Esophagus muscularis mucosa (tissue), 4 donors: ENCODE measurements around the gene TUBGCP2. TPM values are rescaled to one million over a fixed set of nuclear protein-coding genes. Genes with fewer than 3 reads are reported as not detected.

ENCODE experiments used
- DNase-seq: peaks from one replicate; pipeline ENCODE4 v3.0.0-alpha.2; 2017; ENCODE audit errors: extremely low spot score
- H3K27ac ChIP-seq, 4 donors: fragments of 200-600 bp; sonication (generic); replicated peaks in 1 of 4; 1 replicate in 3 of 4; 2 replicates in 1 of 4; pipeline ENCODE4 v1.5.1; 2016 to 2019; ENCODE audit warnings: mild to moderate bottlenecking in 1 of 4
- H3K27me3 ChIP-seq, 4 donors: fragments of 200-600 bp; sonication (generic); one replicate each; pipeline versions ENCODE4 v1.5.1 to v1.6.0; 2016 to 2019
- H3K36me3 ChIP-seq, 4 donors: fragments of 200-600 bp; sonication (generic); one replicate each; pipeline ENCODE4 v1.5.1; 2016 to 2019
- H3K4me1 ChIP-seq, 4 donors: fragments of 200-600 bp; sonication (generic); one replicate each; pipeline ENCODE4 v1.5.1; 2016 to 2019
- H3K4me3 ChIP-seq, 4 donors: fragments of 200-600 bp; sonication (generic); 1 replicate in 2 of 4; 2 replicates in 2 of 4; pipeline ENCODE4 v1.5.1; 2016 to 2019; ENCODE audit warnings: mild to moderate bottlenecking in 4 of 4, moderate library complexity in 1 of 4
- H3K9me3 ChIP-seq, 4 donors: fragments of 200-600 bp; sonication (generic); 1 replicate in 3 of 4; 2 replicates in 1 of 4; pipeline ENCODE4 v1.5.1; 2016 to 2019
- CTCF ChIP-seq, 3 experiments: fragments of 200-600 bp in 2 of 3; fragments of 450-650 bp in 1 of 3; sonication (generic) in 2 of 3; IDR thresholded peaks; one replicate each; pipeline ENCODE4 v1.5.1; 2017 to 2019; ENCODE audit warnings: antibody characterized with exemption in 3 of 3, mild to moderate bottlenecking in 2 of 3, moderate library complexity in 1 of 3
- EP300 ChIP-seq: sonication (generic); formaldehyde crosslinking; IDR thresholded peaks from one replicate; pipeline ENCODE4 v1.6.1; 2017; ENCODE audit warnings: antibody characterized with exemption
- POLR2A ChIP-seq: fragments of 450-650 bp; IDR thresholded peaks from one replicate; pipeline ENCODE4 v1.6.1; 2017; ENCODE audit warnings: antibody characterized with exemption, moderate library complexity, mild to moderate bottlenecking, low read depth
- POLR2AphosphoS5 ChIP-seq, 2 donors: sonication (generic); formaldehyde crosslinking; IDR thresholded peaks; one replicate each; pipeline ENCODE4 v1.6.1; 2017; ENCODE audit warnings: antibody characterized with exemption in 2 of 2
- WGBS: methylation state at CpG from one replicate; pipeline ENCODE4 v1.1.5; 2018; 5-methylcytosine and 5-hydroxymethylcytosine counted together
- intact Hi-C: fragments of 100-400 bp; cut with DNase I; formaldehyde crosslinking; loops from one replicate; pipeline ENCODE4 v1.15.1; 2023
- small RNA-seq, 3 donors: library from RNA; depleted of rRNA; stranded (forward); fragments of <200 nt; gene quantifications; one replicate each; pipeline ENCODE3, GENCODE V24; 2016
- total RNA-seq, 4 donors: library from RNA; depleted of rRNA; stranded (reverse); fragments of >200 nt; gene quantifications; one replicate each; pipeline versions ENCODE4 v1.1.0 to v1.2.1, GENCODE V29; 2016

The TUBGCP2 gene
- total RNA-seq, 4 donors from 2014 or later: 30.2 to 54.4 (median 39.0) TPM

GRCh38 chr10:133231244-133231945 lies 77.3 kb downstream of the TUBGCP2 start:
- intact Hi-C loops: no loop called here
- 30% methylated on average over 19 of the region's 44 CpGs for WGBS
- H3K27me3 ChIP-seq: peaks cover 0 to 99% (median 27%) of the 10 kb centered on the region in 4 donors

GRCh38 chr10:133230387-133231195 lies 78.1 kb downstream of the TUBGCP2 start:
- no peak for DNase-seq
- Histone ChIP-seq H3K36me3 (no peaks in the 10 kb centered on the region), H3K9me3 (no peaks in the 10 kb centered on the region), H3K4me1 (peaks cover 0 to 28% (median 22%) of the 10 kb centered on the region in 4 donors), H3K4me3 (peak overlapping the region in 3 of 4 donors; percentile 16 to 29 (median 29)), H3K27ac (no peak overlapping the region), H3K27me3 (peaks cover 0 to 98% (median 20%) of the 10 kb centered on the region in 4 donors)
- TF ChIP-seq CTCF (IDR thresholded peaks at IDR 0.05) (no peak), POLR2AphosphoS5 (IDR thresholded peaks at IDR 0.05) (no peak), POLR2A (no peak), EP300 (no peak)
- intact Hi-C loops: no loop called here
- WGBS: no CpG with 5 or more reads among the region's 122 CpGs

More at GRCh38 chr10:133231244-133231945, 77.3 kb downstream of the TUBGCP2 start:
- Histone ChIP-seq H3K27ac (no peak overlapping the region), H3K9me3 (no peaks in the 10 kb centered on the region), H3K4me1 (peaks cover 0 to 36% (median 30%) of the 10 kb centered on the region in 4 donors), H3K36me3 (no peaks in the 10 kb centered on the region), H3K4me3 (no peak overlapping the region)
- no peak for DNase-seq
- TF ChIP-seq POLR2A (no peak), CTCF (IDR thresholded peaks at IDR 0.05) (no peak), EP300 (no peak), POLR2AphosphoS5 (IDR thresholded peaks at IDR 0.05) (no peak)

- WGBS: 1% methylated on average over 27 of the region's 49 CpGs
- Histone ChIP-seq H3K27ac (no peak within 1 kb of the TSS), H3K9me3 (no peaks in the 10 kb centered on the region), H3K4me1 (peaks cover 0 to 22% (median 17%) of the 10 kb centered on the region in 4 donors), H3K27me3 (peaks cover 0 to 98% (median 17%) of the 10 kb centered on the region in 4 donors), H3K4me3 (peak within 1 kb of the TSS in 3 of 4 donors; percentile 16 to 29 (median 29)), H3K36me3 (no peaks in the 10 kb centered on the region)
- no peak for DNase-seq
- no peak for TF ChIP-seq POLR2AphosphoS5 (IDR thresholded peaks at IDR 0.05)
- no peak for TF ChIP-seq POLR2A
- no peak for TF ChIP-seq CTCF (IDR thresholded peaks at IDR 0.05)
- TF ChIP-seq EP300: no peak
- intact Hi-C loops: no loop called here
Observed at GRCh38 chr10:133230044-133230361, 78.7 kb downstream of the TUBGCP2 start, which contains the start of gene UTF1. TSS of gene UTF1 (plus strand) at chr10:133230217. CDS start at chr10:133230289, 72 bp downstream.

GRCh38 chr10:133229265-133230043 lies 79.2 kb downstream of the TUBGCP2 start:
- Histone ChIP-seq H3K9me3 (no peaks in the 10 kb centered on the region), H3K36me3 (no peaks in the 10 kb centered on the region), H3K27ac (no peak overlapping the region), H3K4me1 (peaks cover 0 to 22% (median 17%) of the 10 kb centered on the region in 4 donors), H3K27me3 (peaks cover 0 to 99% (median 17%) of the 10 kb centered on the region in 4 donors), H3K4me3 (peak overlapping the region in 1 of 4 donors; percentile 0)
- intact Hi-C loops: no loop called here
- no peak for DNase-seq
- TF ChIP-seq CTCF (IDR thresholded peaks at IDR 0.05): no peak
- no peak for TF ChIP-seq EP300
- no peak for TF ChIP-seq POLR2A
- TF ChIP-seq POLR2AphosphoS5 (IDR thresholded peaks at IDR 0.05): no peak
- WGBS: 12% methylated on average over 24 of the region's 58 CpGs

Small RNA genes lying within 50 kb of the gene (small RNA-seq; reads per million reads assigned to genes)
- 0 reads per million in 3 donors for gene BANF1P2

Other genes with a start within 250 kb of the TUBGCP2 start
- gene ADGRA1, start 220.9 kb downstream of the TUBGCP2 start, total RNA-seq: under 1 TPM in 2 of 4 donors, not detected in 2; under 0.01 to 0.06 TPM
- 1 to 10 TPM in 2 of 4 donors, under 1 TPM in 2; 0.42 to 1.7 (median 0.95) TPM for gene KNDC1, start 148.7 kb downstream of the TUBGCP2 start, total RNA-seq
- not detected for gene UTF1, start 78.7 kb downstream of the TUBGCP2 start, total RNA-seq
- gene VENTX, start 71.0 kb downstream of the TUBGCP2 start, total RNA-seq: 1 to 10 TPM in 3 of 4 donors, under 1 TPM in 1; 0.46 to 2.5 (median 2.0) TPM
- 1 to 10 TPM; 1.2 to 8.9 (median 2.3) TPM for gene ADAM8, start 32.0 kb downstream of the TUBGCP2 start, total RNA-seq
- gene ZNF511, start within 50 bp of the TUBGCP2 start, total RNA-seq: 10 to 100 TPM; 22.9 to 34.8 (median 33.0) TPM
- gene CALY, start 28.0 kb upstream of the TUBGCP2 start, total RNA-seq: 1 to 10 TPM; 1.6 to 3.6 (median 2.3) TPM
- not detected for gene PRAP1, start 38.5 kb upstream of the TUBGCP2 start, total RNA-seq
- gene FUOM, start 49.1 kb upstream of the TUBGCP2 start, total RNA-seq: 10 to 100 TPM in 2 of 4 donors, 1 to 10 TPM in 2; 7.9 to 12.2 (median 10.5) TPM
- gene ECHS1, start 64.5 kb upstream of the TUBGCP2 start, total RNA-seq: 10 to 100 TPM; 64.0 to 77.7 (median 73.2) TPM
- 10 to 100 TPM; 10.1 to 15.0 (median 14.3) TPM for gene PAOX, start 70.4 kb upstream of the TUBGCP2 start, total RNA-seq
- 10 to 100 TPM; 12.6 to 23.6 (median 15.9) TPM for gene MTG1, start 85.3 kb upstream of the TUBGCP2 start, total RNA-seq
- under 1 TPM in 2 of 4 donors, not detected in 2; 0.34 to 0.71 TPM for gene SPRN, start 115.8 kb upstream of the TUBGCP2 start, total RNA-seq
- 1 to 10 TPM in 3 of 4 donors, under 1 TPM in 1; 0.65 to 1.7 (median 1.4) TPM for gene SCART1, start 145.1 kb upstream of the TUBGCP2 start, total RNA-seq
- gene CYP2E1, start 218.5 kb upstream of the TUBGCP2 start, total RNA-seq: under 1 TPM; 0.83 to 0.98 (median 0.87) TPM